Ascending aorta (tissue), 2 donors: ENCODE results near the gene PHF19. TPM values are rescaled to one million over a fixed set of nuclear protein-coding genes. Genes with fewer than 3 reads are reported as not detected.
A peak's percentile ranks its signal among the peaks of the same experiment; 100 is the strongest.

Source experiments
- DNase-seq, 2 donors: peaks; one replicate each; pipeline ENCODE4 v3.0.0-alpha.2; 2019; ENCODE audit warnings: low spot score in 2 of 2
- H3K27ac ChIP-seq, 2 donors: fragments of 200-600 bp; sonication (generic); one replicate each; pipeline ENCODE4 v1.5.1; 2016 to 2017; ENCODE audit warnings: mild to moderate bottlenecking in 1 of 2
- H3K27me3 ChIP-seq: fragments of 200-600 bp; sonication (generic); one replicate; pipeline ENCODE4 v1.5.1; 2017
- H3K36me3 ChIP-seq, 2 donors: fragments of 200-600 bp; sonication (generic); one replicate each; pipeline ENCODE4 v1.5.1; 2016
- H3K4me1 ChIP-seq, 2 donors: fragments of 200-600 bp; sonication (generic); one replicate each; pipeline ENCODE4 v1.5.1; 2016 to 2017; ENCODE audit warnings: mild to moderate bottlenecking in 1 of 2
- H3K4me3 ChIP-seq, 2 donors: fragments of 200-600 bp; sonication (generic); one replicate each; pipeline ENCODE4 v1.5.1; 2016 to 2017; ENCODE audit warnings: mild to moderate bottlenecking in 1 of 2
- H3K9me3 ChIP-seq, 2 donors: fragments of 200-600 bp; sonication (generic); one replicate each; pipeline ENCODE4 v1.5.1; 2016
- CTCF ChIP-seq, 3 experiments: fragments of 200-600 bp in 2 of 3; fragments of 450-650 bp in 1 of 3; sonication (generic) in 2 of 3; IDR thresholded peaks; one replicate each; pipeline ENCODE4 v1.5.1; 2016 to 2019; ENCODE audit warnings: antibody characterized with exemption in 3 of 3, mild to moderate bottlenecking in 1 of 3, moderate library complexity in 1 of 3
- intact Hi-C: fragments of 100-400 bp; cut with DNase I; formaldehyde crosslinking; loops from one replicate; pipeline ENCODE4 v1.15.1; 2023
- total RNA-seq: library from RNA; depleted of rRNA; stranded (reverse); fragments of >200 nt; gene quantifications from one replicate; pipeline ENCODE4 v1.1.0, GENCODE V29; 2016

PHF19 gene
- total RNA-seq, 1 donor from 2014 or later, result 33.0 TPM

- Histone ChIP-seq H3K4me1 (peaks cover 19 to 31% of the 10 kb centered on the region in 2 donors), H3K27ac (peak overlapping the region in 1 of 2 donors; percentile 39), H3K4me3 (no peak overlapping the region), H3K9me3 (no peaks in the 10 kb centered on the region), H3K36me3 (peaks cover 37 to 43% of the 10 kb centered on the region in 2 donors), H3K27me3 (no peaks in the 10 kb centered on the region)
- no peak for TF ChIP-seq CTCF (IDR thresholded peaks at IDR 0.05)
- no peak for DNase-seq
- intact Hi-C loops, result no loop called here
These were observed 34.4 kb upstream of the PHF19 start for GRCh38 chr9:120911295-120911837.

GRCh38 chr9:120910643-120911042, 33.7 kb upstream of the PHF19 start:
- no peak for TF ChIP-seq CTCF (IDR thresholded peaks at IDR 0.05)
- intact Hi-C loops, result no loop called here
- peaks cover 12 to 24% of the 10 kb centered on the region in 2 donors for H3K4me1 ChIP-seq
- H3K27ac ChIP-seq, result peak overlapping the region; percentile 66 to 68
- no peaks in the 10 kb centered on the region for H3K9me3 ChIP-seq
- H3K36me3 ChIP-seq, result peaks cover 37 to 43% of the 10 kb centered on the region in 2 donors
- H3K4me3 ChIP-seq, result no peak overlapping the region
- no peak for DNase-seq
- H3K27me3 ChIP-seq, result no peaks in the 10 kb centered on the region

GRCh38 chr9:120909904-120910303, 32.9 kb upstream of the PHF19 start:
- H3K27ac ChIP-seq, result peak overlapping the region; percentile 66 to 68
- H3K9me3 ChIP-seq, result no peaks in the 10 kb centered on the region
- peak in 1 of 2 donors; percentile 77 for DNase-seq
- H3K36me3 ChIP-seq, result peaks cover 42 to 47% of the 10 kb centered on the region in 2 donors
- TF ChIP-seq CTCF (IDR thresholded peaks at IDR 0.05), result no peak
- no peak overlapping the region for H3K4me3 ChIP-seq
- H3K27me3 ChIP-seq, result no peaks in the 10 kb centered on the region
- intact Hi-C loops, result no loop called here
- peaks cover 8 to 17% of the 10 kb centered on the region in 2 donors for H3K4me1 ChIP-seq

GRCh38 chr9:120905315-120906164, 28.6 kb upstream of the PHF19 start:
- Histone ChIP-seq H3K27me3 (no peaks in the 10 kb centered on the region), H3K4me1 (peaks cover 3 to 8% of the 10 kb centered on the region in 2 donors), H3K36me3 (peaks cover 29 to 37% of the 10 kb centered on the region in 2 donors), H3K27ac (no peak overlapping the region), H3K9me3 (no peaks in the 10 kb centered on the region), H3K4me3 (no peak overlapping the region)
- intact Hi-C loops, result no loop called here
- no peak for TF ChIP-seq CTCF (IDR thresholded peaks at IDR 0.05)
- DNase-seq, result no peak

- intact Hi-C loops, result no loop called here
- no peak for TF ChIP-seq CTCF (IDR thresholded peaks at IDR 0.05)
- Histone ChIP-seq H3K36me3 (peaks cover 26 to 34% of the 10 kb centered on the region in 2 donors), H3K4me1 (peaks cover 3% of the 10 kb centered on the region in 2 donors), H3K27ac (no peak overlapping the region), H3K4me3 (no peak overlapping the region), H3K27me3 (no peaks in the 10 kb centered on the region), H3K9me3 (no peaks in the 10 kb centered on the region)
- DNase-seq, result no peak
These were observed 28.0 kb upstream of the PHF19 start for GRCh38 chr9:120904978-120905301.
